ENCODE results near the gene CD74. TPM values are rescaled to one million over a fixed set of nuclear protein-coding genes. Genes with fewer than 3 reads are reported as not detected.

CD74 gene
- total and polyA plus RNA-seq, 2 of the 8 experiments (the other 6 are each of a cell fraction or from before 2014, with no cell fraction given) = 45.9 to 61.0 TPM

DNA sequence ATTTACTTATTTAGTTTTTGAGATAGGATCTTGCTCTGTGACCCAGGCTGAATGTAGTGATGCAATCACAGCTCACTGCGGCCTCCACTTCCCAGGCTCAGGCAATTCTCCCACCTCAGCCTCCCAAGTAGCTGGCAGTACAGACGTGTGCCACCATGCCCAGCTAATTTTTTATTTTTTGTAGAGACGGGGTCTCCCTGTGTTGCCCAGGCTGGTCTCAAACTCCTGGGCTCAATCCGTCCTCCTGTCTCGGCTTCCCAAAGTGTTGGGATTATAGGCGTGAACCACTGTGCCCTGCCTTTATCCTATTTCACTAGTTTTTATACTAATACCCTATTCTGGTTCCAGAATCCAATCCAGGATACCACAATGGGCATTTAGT lies 30.0 kb upstream of the CD74 start:
- Histone ChIP-seq H4K91ac (replicated peaks; ENCODE audit: insufficient read length, low read length) (no peak overlapping the region), H3K9me3 (ENCODE audit: insufficient read depth in 2 of 2, low read depth in 1 of 2, low read length in 1 of 2) (no peaks in the 10 kb centered on the region), H3K14ac (ENCODE audit: insufficient read length) (no peak overlapping the region), H3K4me1 (replicated peaks in 1 of 4; ENCODE audit: control insufficient read depth in 3 of 4, insufficient read depth in 4 of 4, low read length in 3 of 4) (peaks cover 3 to 8% (median 5%) of the 10 kb centered on the region in 4 experiments), H2BK15ac (ENCODE audit: low read length) (no peak overlapping the region), H4K8ac (ENCODE audit: extremely low read depth, insufficient read depth, low read length) (no peak overlapping the region), H4K20me1 (replicated peaks in 1 of 2; ENCODE audit: control insufficient read depth in 1 of 2, insufficient read depth in 2 of 2, low read length in 2 of 2) (peaks cover 12 to 22% of the 10 kb centered on the region in 2 experiments), H3K23me2 (ENCODE audit: low read depth, low read length) (no peaks in the 10 kb centered on the region), H3K4me2 (ENCODE audit: insufficient read depth in 1 of 2, low read depth in 2 of 2, low read length in 2 of 2) (no peak overlapping the region), H3K18ac (ENCODE audit: extremely low read depth, low read length) (no peak overlapping the region), H3K9ac (replicated peaks in 1 of 4; ENCODE audit: extremely low read depth in 1 of 4, low read depth in 3 of 4, low read length in 3 of 4) (no peak overlapping the region), H4K5ac (ENCODE audit: insufficient read length, low read depth, low read length) (no peak overlapping the region), H3K36me3 (ENCODE audit: control insufficient read depth in 2 of 4, insufficient read depth in 4 of 4, low read length in 3 of 4) (peaks cover 41 to 47% (median 44%) of the 10 kb centered on the region in 4 experiments), H3K4ac (replicated peaks; ENCODE audit: insufficient read length, low read depth, low read length) (no peak overlapping the region), H2BK5ac (ENCODE audit: low read depth, low read length) (no peak overlapping the region), H3K56ac (replicated peaks; ENCODE audit: insufficient read length, low read depth, low read length) (no peak overlapping the region), H3K4me3 (ENCODE audit: extremely low read depth in 1 of 4, insufficient read depth in 2 of 4, low read depth in 3 of 4, low read length in 4 of 4) (no peak overlapping the region), H2BK20ac (ENCODE audit: low read length) (no peak overlapping the region), H2AK5ac (ENCODE audit: low read depth, low read length) (no peak overlapping the region), H2AFZ (ENCODE audit: low read length) (no peak overlapping the region), H3K79me1 (ENCODE audit: low read depth, low read length) (0 out of 2 replicates have a peak, but pooled peaks cover under 1% of the 10 kb centered on the region), H3K23ac (ENCODE audit: insufficient read length) (no peak overlapping the region), H2BK120ac (replicated peaks; ENCODE audit: low read depth, low read length) (no peak overlapping the region), H3K27me3 (replicated peaks in 1 of 4; ENCODE audit: control insufficient read depth in 3 of 4, extremely low read depth in 1 of 4, insufficient read depth in 3 of 4, low read length in 3 of 4) (no peaks in the 10 kb centered on the region), H2BK12ac (ENCODE audit: low read depth, low read length) (no peak overlapping the region), H3K27ac (ENCODE audit: low read depth, low read length) (no peak overlapping the region), H3K79me2 (ENCODE audit: control insufficient read depth in 1 of 2, insufficient read depth in 2 of 2, low read length in 2 of 2) (peaks cover under 1 to 16% of the 10 kb centered on the region in 2 experiments)
- WGBS, 2 experiments (ENCODE audit: extremely low coverage in 1 of 2, insufficient coverage in 1 of 2, insufficient read length in 1 of 2, insufficient replicate concordance in 2 of 2, low coverage in 1 of 2, low lambda C conversion rate in 2 of 2, missing lambda C conversion rate in 1 of 2) = 77% methylated on average over 6 of the region's 6 CpGs; no CpG with 5 or more reads in 1 of the 2 experiments
- DNase-seq (ENCODE audit: low read depth in 1 of 2, low spot score in 2 of 2) (no peak), FAIRE-seq (no peak)
- CTCF ChIA-PET (ENCODE audit: partially characterized antibody) = interaction anchor here (0.8 to 14.1 kb wide), 6 partner anchors 15 to 118 kb away, joined by 3 to 245 read pairs (median 3); no protein-coding TSS in a partner anchor
- no peak for TF ChIP-seq GTF2F1 (IDR thresholded peaks at IDR 0.05; ENCODE audit: borderline replicate concordance, low read depth, low read length)
- TF ChIP-seq, protein P1, sequence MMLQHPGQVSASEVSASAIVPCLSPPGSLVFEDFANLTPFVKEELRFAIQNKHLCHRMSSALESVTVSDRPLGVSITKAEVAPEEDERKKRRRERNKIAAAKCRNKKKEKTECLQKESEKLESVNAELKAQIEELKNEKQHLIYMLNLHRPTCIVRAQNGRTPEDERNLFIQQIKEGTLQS (IDR thresholded peaks at IDR 0.05; ENCODE audit: insufficient read depth, low read depth, low read length) = 0 out of 2 replicates have a peak, but pooled peaks have one; percentile 38
- TF ChIP-seq RFX5 (IDR thresholded peaks at IDR 0.05; ENCODE audit: borderline replicate concordance, low read depth, low read length) = no peak
- TF ChIP-seq CEBPB (IDR thresholded peaks at IDR 0.05; ENCODE audit: low read depth, low read length) = peak; percentile 73; the same call in 1 of the 2 replicates
- TF ChIP-seq, protein P2, sequence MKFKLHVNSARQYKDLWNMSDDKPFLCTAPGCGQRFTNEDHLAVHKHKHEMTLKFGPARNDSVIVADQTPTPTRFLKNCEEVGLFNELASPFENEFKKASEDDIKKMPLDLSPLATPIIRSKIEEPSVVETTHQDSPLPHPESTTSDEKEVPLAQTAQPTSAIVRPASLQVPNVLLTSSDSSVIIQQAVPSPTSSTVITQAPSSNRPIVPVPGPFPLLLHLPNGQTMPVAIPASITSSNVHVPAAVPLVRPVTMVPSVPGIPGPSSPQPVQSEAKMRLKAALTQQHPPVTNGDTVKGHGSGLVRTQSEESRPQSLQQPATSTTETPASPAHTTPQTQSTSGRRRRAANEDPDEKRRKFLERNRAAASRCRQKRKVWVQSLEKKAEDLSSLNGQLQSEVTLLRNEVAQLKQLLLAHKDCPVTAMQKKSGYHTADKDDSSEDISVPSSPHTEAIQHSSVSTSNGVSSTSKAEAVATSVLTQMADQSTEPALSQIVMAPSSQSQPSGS (IDR thresholded peaks at IDR 0.05; ENCODE audit: low read length) = peak; percentile 32; the same call in 1 of the 2 replicates
- peak; percentile 82 for TF ChIP-seq POLR2AphosphoS5 (IDR thresholded peaks at IDR 0.05; ENCODE audit: low read depth, low read length)
- 0 out of 4 replicates have a peak, but pooled peaks of 1 of the 2 experiments have one; percentile 17 for TF ChIP-seq SIN3A (conservative IDR thresholded peaks at IDR 0.05 in 1 of 2, IDR thresholded peaks at IDR 0.05 in 1 of 2; ENCODE audit: low read depth in 1 of 2, low read length in 2 of 2)
- no peak for TF ChIP-seq TCF12 (IDR thresholded peaks at IDR 0.05; ENCODE audit: low read depth, low read length)
- POLR2A ChIA-PET (ENCODE audit: partially characterized antibody) = interaction anchor here (0.8 to 7.7 kb wide), 21 partner anchors 9 to 224 kb away, joined by 3 to 70 read pairs (median 4); partner anchors contain the start of genes CD74 and RPS14
